HG02981 (cell line): ENCODE results near the gene CLDN15.
"Not testable (repeated sequence)": the region's sequence is repeated elsewhere in the genome, so short reads cannot be mapped to it uniquely, and the experiment has no call there.

ENCODE experiments used
- ATAC-seq: cut with Tn5 transposase; IDR thresholded peaks from one replicate; pipeline ENCODE4 v1.9.1; 2021; ENCODE audit warnings: mild to moderate bottlenecking, moderate library complexity; ENCODE audit not compliant: unreplicated experiment

CLDN15 gene

GRCh38 chr7:101222275-101222830 lies 15.2 kb downstream of the CLDN15 start:
- no peak for ATAC-seq

GRCh38 chr7:101220295-101220694 lies 17.3 kb downstream of the CLDN15 start:
- no peak for ATAC-seq

DNA sequence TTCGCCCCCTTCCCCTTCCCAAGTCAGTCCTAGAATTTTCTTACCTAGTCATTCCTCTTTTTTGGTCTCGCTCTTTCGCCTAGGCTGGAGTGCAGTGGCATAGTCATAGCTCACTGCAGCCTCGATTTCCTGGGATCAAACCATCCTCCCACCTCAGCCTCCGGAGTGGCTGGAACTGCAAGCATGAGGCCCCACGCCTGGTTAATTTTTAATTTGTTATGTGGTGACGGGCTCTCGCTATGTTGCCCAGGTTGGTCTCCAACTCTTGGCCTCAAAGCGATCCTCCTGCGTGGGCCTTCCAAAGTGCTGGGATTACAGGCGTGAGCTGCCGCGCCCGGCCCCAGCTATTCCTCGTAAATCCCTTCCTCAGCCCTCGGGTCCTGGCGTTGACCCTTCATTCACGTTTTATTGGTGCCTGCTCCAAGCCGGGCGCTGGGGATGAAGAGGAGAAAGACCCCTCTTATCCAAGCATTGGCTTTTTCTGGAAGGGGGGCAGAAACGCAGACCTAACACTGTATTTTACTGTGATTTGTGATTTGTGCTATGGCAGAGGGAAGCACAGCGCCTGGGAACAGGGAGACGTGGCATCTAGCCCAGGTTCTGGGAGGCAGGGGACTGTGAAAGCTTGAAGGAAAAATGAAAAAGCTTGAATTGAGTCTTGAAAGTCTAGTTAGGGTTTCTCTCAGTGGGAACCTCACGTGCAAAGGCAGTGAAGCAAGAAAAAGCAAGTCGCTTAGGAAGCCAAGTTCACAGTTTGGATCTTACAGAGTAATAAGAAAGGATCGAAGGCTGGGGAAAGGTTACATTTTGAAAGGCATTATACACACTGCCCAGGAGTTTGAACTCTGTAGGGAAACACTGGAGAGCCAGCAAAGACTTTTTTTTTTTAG lies 19.1 kb downstream of the CLDN15 start:
- ATAC-seq: peak; percentile 19

DNA sequence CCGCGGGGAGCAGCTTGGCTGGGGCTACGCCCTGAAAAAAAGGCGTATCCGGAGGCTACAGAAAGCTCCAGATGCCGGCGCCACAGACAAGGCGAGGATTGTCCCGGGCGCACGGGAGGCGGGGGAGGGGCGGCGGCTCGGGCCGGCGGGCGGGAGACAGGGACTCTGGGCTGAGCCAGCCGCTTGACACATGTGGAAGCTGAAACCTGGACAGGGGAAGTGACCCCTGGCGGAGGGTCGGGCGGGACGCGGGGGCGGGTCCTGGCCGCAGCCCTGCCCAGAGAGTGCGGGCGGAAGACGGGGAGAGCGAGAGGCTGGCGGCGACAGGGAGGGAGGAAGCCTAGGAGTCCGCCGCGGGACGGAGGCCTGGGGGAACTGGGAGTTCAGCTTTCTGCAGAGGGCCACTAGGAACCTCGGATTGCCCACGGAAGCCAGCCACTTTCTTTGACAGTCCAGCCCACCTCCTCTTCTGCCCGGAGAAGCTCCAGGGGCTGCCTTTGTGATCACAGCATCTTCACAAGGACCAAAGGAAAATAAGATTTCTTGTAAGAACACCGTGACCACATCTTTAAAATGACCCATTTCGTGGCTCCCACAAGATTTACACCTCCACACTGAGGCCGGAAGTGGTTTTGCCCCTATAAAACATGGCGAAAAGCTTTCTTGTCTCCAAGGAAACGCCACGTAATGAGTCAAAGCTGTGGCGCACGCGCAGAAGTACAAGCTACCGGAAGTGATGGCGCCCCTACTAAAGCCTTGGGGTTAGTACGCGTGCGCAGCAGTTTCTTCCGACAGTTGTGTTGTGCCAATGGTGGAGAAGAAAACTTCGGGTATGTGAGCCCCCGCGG lies 20.0 kb downstream of the CLDN15 start, which contains the start of the genes PLOD3 and ZNHIT1:
TSS of gene PLOD3 (minus strand) at position 194 of the 848 bp plus-strand sequence. CDS start 307 bp downstream, outside the sequence.
TSS of gene ZNHIT1 (plus strand) at position 778 of the 848 bp plus-strand sequence. CDS start at position 809, 31 bp downstream.
- peak; percentile 59 for ATAC-seq

GRCh38 chr7:101216860-101217387 lies 20.7 kb downstream of the CLDN15 start:
- peak; percentile 23 for ATAC-seq

DNA sequence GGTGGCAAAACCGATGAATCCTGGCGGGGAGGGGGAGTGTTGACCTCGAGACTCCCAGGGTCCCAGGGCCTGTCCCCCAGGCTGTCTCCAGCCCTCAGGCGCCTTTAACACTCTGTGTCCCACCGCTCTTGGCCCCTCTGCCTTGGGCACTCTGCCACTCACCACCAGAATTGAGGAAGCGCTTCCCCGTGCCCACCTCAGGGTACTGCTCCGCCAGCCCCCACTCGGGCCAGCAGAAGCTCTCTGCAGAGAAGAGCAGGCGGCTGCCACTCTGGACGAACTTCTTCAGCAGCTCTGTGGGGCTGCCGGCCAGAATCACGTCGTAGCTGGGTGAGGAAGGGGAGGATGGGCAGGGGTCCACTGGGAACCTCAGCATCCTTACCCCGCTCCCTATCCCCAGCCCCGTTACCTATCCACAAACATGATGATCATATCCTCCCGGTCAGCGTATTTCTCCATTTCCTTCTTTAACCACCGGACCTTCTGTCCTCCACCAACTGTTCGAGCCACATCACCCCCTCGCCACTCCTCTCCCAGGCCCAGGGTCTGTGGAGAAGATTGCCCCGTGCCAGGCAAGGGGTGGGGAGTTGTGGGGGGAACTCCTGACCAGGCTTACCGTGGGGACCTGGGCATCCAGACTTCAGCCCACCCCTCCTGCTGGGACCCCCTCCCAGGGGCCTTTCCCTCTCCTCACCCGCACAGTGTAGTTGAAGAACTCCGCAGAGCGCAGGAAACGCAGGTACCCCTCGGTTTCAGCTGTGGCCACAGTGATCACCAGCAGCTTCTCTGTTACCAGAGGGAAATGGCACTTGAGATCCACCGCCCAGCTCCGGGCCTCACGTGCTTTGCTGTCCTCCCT lies 21.4 kb downstream of the CLDN15 start:
- ATAC-seq: no peak

GRCh38 chr7:101212014-101212413 lies 25.6 kb downstream of the CLDN15 start:
- ATAC-seq: no peak

DNA sequence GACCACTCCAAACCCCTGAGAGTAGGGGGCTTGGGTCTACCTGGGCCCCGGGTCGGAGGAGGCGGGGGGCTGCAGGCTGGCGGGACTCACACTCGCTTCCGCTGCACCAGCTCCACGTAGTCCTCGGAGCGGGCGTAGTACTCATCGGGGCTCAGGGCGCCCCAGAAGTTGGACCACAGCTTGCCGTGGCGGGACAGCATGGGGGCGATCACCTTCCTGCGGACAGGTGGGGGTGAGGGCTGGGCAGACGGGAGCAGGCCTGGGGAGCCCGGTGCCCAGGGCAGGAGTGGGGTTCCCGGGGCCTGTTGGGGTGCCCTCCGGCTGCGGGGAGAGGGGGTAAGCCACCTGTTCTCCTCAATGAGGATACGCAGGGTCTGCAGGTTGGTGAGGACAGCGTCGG lies 26.1 kb downstream of the CLDN15 start:
- ATAC-seq: no peak

- no peak for ATAC-seq
Measured at GRCh38 chr7:101210143-101210542, 27.5 kb downstream of the CLDN15 start.

DNA sequence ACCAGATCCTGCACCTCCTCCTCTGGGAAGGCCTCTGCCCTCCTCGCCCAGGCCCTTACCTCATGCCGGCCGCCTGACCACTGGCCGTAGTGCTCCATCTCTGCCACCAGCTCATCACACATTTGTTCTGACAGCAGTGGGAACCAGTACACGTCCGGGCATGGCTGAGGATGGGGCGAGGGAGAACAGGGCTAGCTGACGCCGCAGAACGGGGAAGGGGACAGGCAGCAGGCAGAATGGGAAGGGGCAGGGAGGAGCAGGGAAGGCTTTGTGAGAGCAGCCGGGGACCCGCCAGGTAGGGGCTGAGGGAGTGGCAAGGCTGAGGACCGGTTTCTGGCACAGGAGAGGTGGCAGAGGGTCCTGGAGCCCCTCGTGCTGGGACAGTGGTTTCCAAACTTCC lies 28.8 kb downstream of the CLDN15 start:
- ATAC-seq: no peak

- no peak for ATAC-seq
Measured at GRCh38 chr7:101207459-101207858, 30.1 kb downstream of the CLDN15 start.

- no peak for ATAC-seq
Measured at GRCh38 chr7:101206665-101207042, 30.9 kb downstream of the CLDN15 start.

DNA sequence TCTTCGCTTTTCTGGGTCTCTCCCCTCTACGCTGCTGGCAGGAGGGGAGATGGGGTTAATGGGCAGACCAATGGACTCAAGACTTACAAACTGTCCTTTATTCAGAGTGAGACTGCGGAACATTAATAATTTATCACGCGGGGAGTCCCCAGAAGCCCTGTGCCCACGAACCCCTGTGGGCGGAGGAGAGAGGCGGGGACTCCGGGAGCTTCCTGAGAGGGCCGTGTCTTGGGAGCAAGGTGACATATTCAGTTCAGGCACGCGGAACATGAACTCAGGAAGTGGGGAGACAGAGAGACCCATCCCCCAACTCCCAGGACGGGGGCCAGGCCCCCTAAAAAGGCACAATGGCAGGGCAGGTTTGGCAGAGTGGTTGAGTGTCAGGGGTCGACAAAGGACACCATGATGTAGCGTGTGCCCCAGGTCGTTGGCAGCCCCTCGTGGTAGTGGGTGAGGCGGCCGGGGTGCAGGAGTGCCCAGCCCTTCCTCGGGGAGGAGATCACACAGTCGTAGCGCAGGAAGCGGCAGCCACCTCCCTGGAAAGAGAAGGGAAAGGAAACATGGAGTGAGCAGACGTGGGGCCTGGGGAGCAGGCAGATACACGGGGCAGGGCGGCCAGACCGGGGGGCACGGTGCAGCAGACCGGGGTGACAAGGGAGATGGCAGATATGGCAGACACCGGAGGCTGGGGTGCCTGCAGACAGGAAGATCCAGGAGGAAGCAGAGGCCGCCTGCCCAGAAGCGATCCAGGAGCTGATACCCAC lies 31.5 kb downstream of the CLDN15 start:
- no peak for ATAC-seq

GRCh38 chr7:101203740-101204738 lies 33.6 kb downstream of the CLDN15 start:
- not testable (repeated sequence) for ATAC-seq

DNA sequence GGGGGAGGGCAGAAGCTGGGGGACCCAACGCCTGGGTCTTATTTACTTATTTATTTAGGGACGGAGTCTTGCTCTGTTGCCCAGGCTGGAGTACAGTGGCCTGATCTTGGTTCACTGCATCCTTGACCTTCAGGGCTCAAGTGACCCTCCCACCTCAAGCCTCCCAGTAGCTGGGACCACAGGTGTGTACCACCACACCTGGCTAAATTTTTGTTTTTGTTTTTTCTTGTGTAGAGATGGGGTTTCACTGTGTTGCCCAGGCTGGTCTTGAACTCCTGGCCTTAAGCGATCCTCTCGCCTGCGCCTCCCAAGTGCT lies 35.0 kb downstream of the CLDN15 start:
- no peak for ATAC-seq

DNA sequence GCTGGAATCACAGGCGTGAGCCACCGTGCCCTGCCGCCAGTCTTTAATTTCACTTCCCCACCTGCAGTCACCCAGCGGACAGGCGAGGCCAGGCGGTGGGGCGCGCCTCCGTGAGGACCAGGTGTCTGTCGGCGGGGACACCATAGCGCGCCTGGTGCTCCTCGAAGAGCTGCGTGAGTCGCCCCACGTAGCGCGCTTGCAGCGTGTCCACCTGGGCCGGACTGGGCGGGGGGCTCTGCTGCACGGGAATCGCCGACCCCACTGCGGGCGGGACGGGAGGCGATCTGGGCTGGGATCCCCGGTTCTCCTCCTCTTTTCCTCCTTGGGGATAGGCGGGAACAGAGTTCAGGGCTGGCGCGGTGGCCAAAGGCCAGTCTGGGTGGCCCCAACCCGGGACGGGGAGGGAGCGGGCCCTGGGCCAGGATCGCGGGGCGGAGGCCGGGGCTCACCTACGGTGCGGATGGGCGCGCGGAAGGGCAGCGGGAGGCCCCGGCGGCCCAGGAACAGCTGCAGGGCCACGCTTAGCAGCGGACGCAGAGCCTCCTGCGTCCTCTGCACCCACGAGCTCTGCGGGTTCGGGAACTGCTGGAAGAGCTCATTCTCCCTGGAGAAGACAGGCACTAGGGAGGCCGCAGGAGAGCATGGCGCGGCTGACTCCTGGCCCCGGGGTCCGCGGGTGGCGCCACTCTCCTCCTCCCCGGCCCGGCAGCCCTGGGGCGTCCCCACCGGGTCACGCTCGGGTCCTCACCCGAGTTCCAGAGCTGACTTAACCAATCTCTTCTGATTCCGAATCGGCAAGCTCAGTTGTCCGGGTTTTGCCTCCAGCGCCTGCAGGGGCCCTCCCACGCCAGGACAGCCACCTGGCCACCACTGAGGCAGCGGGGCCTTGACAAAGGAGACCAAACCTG lies 35.7 kb downstream of the CLDN15 start:
- no peak for ATAC-seq

- no peak for ATAC-seq
Measured at GRCh38 chr7:101200862-101201599, 36.6 kb downstream of the CLDN15 start, which contains the start of gene MOGAT3. MOGAT3 (minus strand) TSS chr7:101201036; CDS start chr7:101200854, 182 bp downstream.
